Breast epithelium (tissue), 4 donors: ENCODE data around the gene MORC1. TPM values are rescaled to one million over a fixed set of nuclear protein-coding genes. Genes with fewer than 3 reads are reported as not detected.

Source experiments
- DNase-seq, 2 donors: peaks; one replicate each; pipeline ENCODE4 v3.0.0-alpha.2; 2019; ENCODE audit warnings: low spot score in 2 of 2
- H3K27ac ChIP-seq, 2 donors: fragments of 200-600 bp; sonication (generic) in 1 of 2; one replicate each; pipeline ENCODE4 v1.5.1; 2016 to 2019; ENCODE audit warnings: mild to moderate bottlenecking in 1 of 2
- H3K27me3 ChIP-seq, 2 donors: fragments of 200-600 bp; sonication (generic) in 1 of 2; one replicate each; pipeline versions ENCODE4 v1.5.1 to v1.6.0; 2017 to 2019; ENCODE audit warnings: control low read depth in 1 of 2, mild to moderate bottlenecking in 1 of 2
- H3K36me3 ChIP-seq: fragments of 200-600 bp; one replicate; pipeline ENCODE4 v1.5.1; 2019
- H3K4me1 ChIP-seq, 2 donors: fragments of 200-600 bp; sonication (generic); one replicate each; pipeline ENCODE4 v1.5.1; 2016 to 2019; ENCODE audit warnings: control low read depth in 1 of 2
- H3K4me3 ChIP-seq, 3 donors: fragments of 200-600 bp; sonication (generic); 1 replicate in 2 of 3; 2 replicates in 1 of 3; pipeline ENCODE4 v1.5.1; 2016 to 2019; ENCODE audit warnings: mild to moderate bottlenecking in 3 of 3, moderate library complexity in 2 of 3
- H3K9me3 ChIP-seq, 2 donors: fragments of 200-600 bp; sonication (generic) in 1 of 2; one replicate each; pipeline ENCODE4 v1.5.1; 2016 to 2019; ENCODE audit warnings: control low read depth in 1 of 2
- POLR2A ChIP-seq: fragments of 450-650 bp; IDR thresholded peaks from one replicate; pipeline ENCODE4 v1.6.1; 2016; ENCODE audit warnings: antibody characterized with exemption, mild to moderate bottlenecking, moderate library complexity
- POLR2AphosphoS5 ChIP-seq, 3 donors: sonication (generic); formaldehyde crosslinking; IDR thresholded peaks; one replicate each; pipeline ENCODE4 v1.6.1; 2017; ENCODE audit warnings: antibody characterized with exemption in 3 of 3
- intact Hi-C: fragments of 100-400 bp; cut with DNase I; formaldehyde crosslinking; loops from one replicate; pipeline ENCODE4 v1.15.1; 2023; ENCODE audit warnings: low total_unique reads
- total RNA-seq, 3 donors: library from RNA; depleted of rRNA; stranded (reverse); fragments of >200 nt; gene quantifications; one replicate each; pipeline ENCODE4 v1.1.0, GENCODE V29; 2016
- TF ChIP-seq, protein P1 (sequence below), 3 donors: fragments of 450-650 bp; IDR thresholded peaks; one replicate each; pipeline ENCODE4 v1.5.1; 2016 to 2017; ENCODE audit warnings: antibody characterized with exemption in 3 of 3, mild to moderate bottlenecking in 3 of 3, moderate library complexity in 3 of 3

Gene MORC1, protein sequence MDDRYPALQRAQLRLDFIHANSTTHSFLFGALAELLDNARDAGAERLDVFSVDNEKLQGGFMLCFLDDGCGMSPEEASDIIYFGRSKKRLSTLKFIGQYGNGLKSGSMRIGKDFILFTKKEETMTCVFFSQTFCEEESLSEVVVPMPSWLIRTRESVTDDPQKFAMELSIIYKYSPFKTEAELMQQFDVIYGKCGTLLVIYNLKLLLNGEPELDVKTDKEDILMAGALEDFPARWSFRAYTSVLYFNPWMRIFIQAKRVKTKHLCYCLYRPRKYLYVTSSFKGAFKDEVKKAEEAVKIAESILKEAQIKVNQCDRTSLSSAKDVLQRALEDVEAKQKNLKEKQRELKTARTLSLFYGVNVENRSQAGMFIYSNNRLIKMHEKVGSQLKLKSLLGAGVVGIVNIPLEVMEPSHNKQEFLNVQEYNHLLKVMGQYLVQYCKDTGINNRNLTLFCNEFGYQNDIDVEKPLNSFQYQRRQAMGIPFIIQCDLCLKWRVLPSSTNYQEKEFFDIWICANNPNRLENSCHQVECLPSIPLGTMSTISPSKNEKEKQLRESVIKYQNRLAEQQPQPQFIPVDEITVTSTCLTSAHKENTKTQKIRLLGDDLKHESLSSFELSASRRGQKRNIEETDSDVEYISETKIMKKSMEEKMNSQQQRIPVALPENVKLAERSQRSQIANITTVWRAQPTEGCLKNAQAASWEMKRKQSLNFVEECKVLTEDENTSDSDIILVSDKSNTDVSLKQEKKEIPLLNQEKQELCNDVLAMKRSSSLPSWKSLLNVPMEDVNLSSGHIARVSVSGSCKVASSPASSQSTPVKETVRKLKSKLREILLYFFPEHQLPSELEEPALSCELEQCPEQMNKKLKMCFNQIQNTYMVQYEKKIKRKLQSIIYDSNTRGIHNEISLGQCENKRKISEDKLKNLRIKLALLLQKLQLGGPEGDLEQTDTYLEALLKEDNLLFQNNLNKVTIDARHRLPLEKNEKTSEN
- under 1 TPM in 1 of 3 donors, not detected in 2; under 0.01 TPM for total RNA-seq

DNA sequence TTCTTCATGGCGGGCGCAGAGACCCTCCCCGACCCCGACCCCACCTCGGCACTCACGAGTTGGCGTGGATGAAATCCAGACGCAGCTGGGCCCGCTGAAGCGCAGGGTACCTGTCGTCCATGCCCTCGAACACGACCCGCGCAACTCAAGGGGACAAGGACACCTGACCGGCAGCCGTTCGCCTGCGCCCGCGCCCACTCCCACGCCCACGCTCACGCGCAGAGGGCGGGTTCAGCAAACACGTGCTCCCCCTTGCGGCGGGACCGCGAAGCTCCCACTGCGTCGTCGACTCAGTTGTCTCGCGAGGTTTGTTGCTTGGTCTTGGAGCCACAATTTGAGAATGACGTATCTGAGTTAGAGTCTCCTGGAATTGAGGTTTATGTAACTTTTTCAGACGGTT is at the start of gene MORC1:
Gene MORC1, minus strand, starts transcription at position 196 of the 400 bp plus-strand sequence. Its CDS starts 75 bp downstream, at position 121.
- intact Hi-C loops, result no loop called here

DNA sequence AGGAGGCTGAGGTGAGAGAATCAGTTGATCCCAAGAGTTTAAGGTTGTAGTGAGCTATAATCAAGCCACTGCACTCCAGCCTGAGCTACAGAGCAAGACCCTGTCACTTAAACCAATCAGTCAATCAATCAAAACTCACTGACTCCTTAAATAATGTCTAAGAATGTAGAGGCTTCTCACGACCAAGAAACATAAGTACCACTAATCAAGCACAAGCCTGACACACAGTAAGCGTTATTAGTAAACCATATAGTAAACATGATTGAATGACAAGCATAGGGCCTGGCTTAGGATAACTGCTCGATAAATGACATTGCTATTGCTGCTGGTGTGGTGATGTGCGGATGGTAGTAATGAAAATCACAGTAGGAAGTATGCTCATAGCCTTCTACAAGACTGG is 48.0 kb upstream of the MORC1 start:
- intact Hi-C loops, result no loop called here

More for the DNA sequence above, at the start of gene MORC1:
- Histone ChIP-seq H3K27ac (no peak within 1 kb of the TSS), H3K4me3 (no peak within 1 kb of the TSS), H3K36me3 (no peaks in the 10 kb centered on the region), H3K4me1 (no peaks in the 10 kb centered on the region), H3K9me3 (no peaks in the 10 kb centered on the region), H3K27me3 (no peaks in the 10 kb centered on the region)
- DNase-seq, result no peak
- TF ChIP-seq POLR2AphosphoS5 (IDR thresholded peaks at IDR 0.05), result no peak
- TF ChIP-seq, protein P1, sequence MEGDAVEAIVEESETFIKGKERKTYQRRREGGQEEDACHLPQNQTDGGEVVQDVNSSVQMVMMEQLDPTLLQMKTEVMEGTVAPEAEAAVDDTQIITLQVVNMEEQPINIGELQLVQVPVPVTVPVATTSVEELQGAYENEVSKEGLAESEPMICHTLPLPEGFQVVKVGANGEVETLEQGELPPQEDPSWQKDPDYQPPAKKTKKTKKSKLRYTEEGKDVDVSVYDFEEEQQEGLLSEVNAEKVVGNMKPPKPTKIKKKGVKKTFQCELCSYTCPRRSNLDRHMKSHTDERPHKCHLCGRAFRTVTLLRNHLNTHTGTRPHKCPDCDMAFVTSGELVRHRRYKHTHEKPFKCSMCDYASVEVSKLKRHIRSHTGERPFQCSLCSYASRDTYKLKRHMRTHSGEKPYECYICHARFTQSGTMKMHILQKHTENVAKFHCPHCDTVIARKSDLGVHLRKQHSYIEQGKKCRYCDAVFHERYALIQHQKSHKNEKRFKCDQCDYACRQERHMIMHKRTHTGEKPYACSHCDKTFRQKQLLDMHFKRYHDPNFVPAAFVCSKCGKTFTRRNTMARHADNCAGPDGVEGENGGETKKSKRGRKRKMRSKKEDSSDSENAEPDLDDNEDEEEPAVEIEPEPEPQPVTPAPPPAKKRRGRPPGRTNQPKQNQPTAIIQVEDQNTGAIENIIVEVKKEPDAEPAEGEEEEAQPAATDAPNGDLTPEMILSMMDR (IDR thresholded peaks at IDR 0.05), result no peak
- TF ChIP-seq POLR2A, result no peak

DNA sequence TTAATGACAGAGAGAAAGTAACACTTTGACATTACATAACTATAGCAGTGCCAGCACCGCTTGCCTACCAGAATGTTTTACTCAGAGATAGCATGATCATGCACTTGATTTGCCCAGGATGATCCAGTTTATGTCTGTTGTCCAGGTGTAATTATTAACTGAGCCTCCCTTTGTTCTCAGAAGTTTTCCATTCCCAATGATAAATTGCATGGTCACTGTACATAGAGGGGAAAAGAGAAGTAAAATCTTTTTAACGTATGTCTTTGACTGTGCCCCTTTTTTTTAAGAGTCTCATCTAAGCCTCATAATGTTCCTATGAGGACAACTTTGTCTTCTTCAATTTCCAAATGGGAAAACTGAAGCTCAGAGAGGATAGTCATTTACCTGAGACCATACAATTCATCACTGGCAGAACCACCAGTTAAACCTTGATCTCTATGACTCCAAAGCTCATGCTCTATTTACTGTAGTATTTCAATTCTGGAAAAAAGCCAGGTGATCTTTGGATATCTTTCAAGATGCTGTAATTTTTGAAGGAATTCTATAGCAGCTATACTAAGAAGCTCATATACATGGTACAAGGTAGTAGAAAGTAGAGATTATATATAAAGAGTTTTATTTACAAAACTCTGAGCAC is 43.7 kb upstream of the MORC1 start:
- H3K4me3 ChIP-seq, result no peak overlapping the region
- intact Hi-C loops, result no loop called here
- H3K27ac ChIP-seq, result no peak overlapping the region
- no peak for DNase-seq
- no peaks in the 10 kb centered on the region for H3K27me3 ChIP-seq
- no peaks in the 10 kb centered on the region for H3K36me3 ChIP-seq
- H3K9me3 ChIP-seq, result peaks cover 0 to 15% of the 10 kb centered on the region in 2 donors
- TF ChIP-seq POLR2A (no peak), POLR2AphosphoS5 (IDR thresholded peaks at IDR 0.05) (no peak)
- TF ChIP-seq, protein P1 (IDR thresholded peaks at IDR 0.05), result no peak
- H3K4me1 ChIP-seq, result no peaks in the 10 kb centered on the region

More for the DNA sequence above, 48.0 kb upstream of the MORC1 start:
- Histone ChIP-seq H3K4me3 (no peak overlapping the region), H3K27me3 (no peaks in the 10 kb centered on the region), H3K9me3 (peaks cover 0 to 2% of the 10 kb centered on the region in 2 donors), H3K27ac (no peak overlapping the region), H3K4me1 (no peaks in the 10 kb centered on the region), H3K36me3 (no peaks in the 10 kb centered on the region)
- no peak for DNase-seq
- TF ChIP-seq, protein P1 (IDR thresholded peaks at IDR 0.05), result no peak
- TF ChIP-seq POLR2AphosphoS5 (IDR thresholded peaks at IDR 0.05), result no peak
- no peak for TF ChIP-seq POLR2A

DNA sequence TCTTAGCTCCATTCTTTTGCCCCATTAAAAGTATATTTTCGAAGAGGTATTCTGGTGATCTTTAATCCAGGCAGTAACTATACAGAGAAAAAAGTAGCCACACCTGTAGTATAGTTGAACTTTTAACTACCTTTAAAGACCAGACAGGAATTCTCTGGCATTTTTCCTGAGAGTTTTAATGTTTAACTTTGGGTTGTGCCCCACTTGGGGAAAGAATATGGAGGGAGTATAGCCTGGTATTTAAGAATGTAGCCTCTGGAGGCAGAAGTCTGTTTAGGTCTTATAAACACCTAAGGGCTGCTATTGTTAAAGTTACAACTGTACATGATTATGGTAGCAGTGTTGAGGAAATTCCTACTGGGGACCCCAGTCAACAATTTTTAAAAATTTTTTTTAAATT is 37.9 kb upstream of the MORC1 start:
- H3K9me3 ChIP-seq, result peaks cover 0 to 13% of the 10 kb centered on the region in 2 donors
- H3K4me1 ChIP-seq, result no peaks in the 10 kb centered on the region
- no peak overlapping the region for H3K4me3 ChIP-seq
- TF ChIP-seq POLR2A (no peak), POLR2AphosphoS5 (IDR thresholded peaks at IDR 0.05) (no peak)
- TF ChIP-seq, protein P1 (IDR thresholded peaks at IDR 0.05), result no peak
- H3K27ac ChIP-seq, result no peak overlapping the region
- intact Hi-C loops, result no loop called here
- no peaks in the 10 kb centered on the region for H3K27me3 ChIP-seq
- no peak for DNase-seq
- no peaks in the 10 kb centered on the region for H3K36me3 ChIP-seq
